GM23248 (cell line): ENCODE measurements around the gene STRIP2. TPM values are rescaled to one million over a fixed set of nuclear protein-coding genes. Genes with fewer than 3 reads are reported as not detected.
A peak's percentile ranks its signal among the peaks of the same experiment; 100 is the strongest.
"Not testable (repeated sequence)": the region's sequence is repeated elsewhere in the genome, so short reads cannot be mapped to it uniquely, and the experiment has no call there.

Experiments used
- DNase-seq: peaks from one replicate; pipeline ENCODE4 v3.0.0-alpha.2; 2015
- H2AFZ ChIP-seq: fragments of 200-600 bp; sonication (generic); 2 replicates; pipeline ENCODE4 v1.6.1; 2016; ENCODE audit warnings: antibody characterized with exemption
- H3F3A ChIP-seq: fragments of 200-600 bp; sonication (generic); 2 replicates; pipeline ENCODE4 v1.6.1; 2016; ENCODE audit warnings: mild to moderate bottlenecking, antibody characterized with exemption, mixed run types; ENCODE audit not compliant: insufficient read depth
- H3K27ac ChIP-seq: fragments of 200-600 bp; sonication (generic); 2 replicates; pipeline ENCODE4 v1.5.1; 2016; ENCODE audit warnings: mild to moderate bottlenecking
- H3K27me3 ChIP-seq: fragments of 200-600 bp; sonication (generic); replicated peaks from 2 replicates; pipeline ENCODE4 v1.6.1; 2016; ENCODE audit warnings: mild to moderate bottlenecking; ENCODE audit not compliant: insufficient read depth
- H3K36me3 ChIP-seq: fragments of 200-600 bp; sonication (generic); 2 replicates; pipeline ENCODE4 v1.6.1; 2016; ENCODE audit warnings: low read depth, mild to moderate bottlenecking
- H3K4me1 ChIP-seq: fragments of 200-600 bp; sonication (generic); 2 replicates; pipeline ENCODE4 v1.6.1; 2016; ENCODE audit warnings: mild to moderate bottlenecking; ENCODE audit not compliant: insufficient read depth
- H3K4me2 ChIP-seq: fragments of 200-600 bp; sonication (generic); one replicate; pipeline ENCODE4 v1.6.1; 2016; ENCODE audit warnings: mild to moderate bottlenecking; ENCODE audit not compliant: unreplicated experiment
- H3K4me3 ChIP-seq: fragments of 200-600 bp; sonication (generic); 2 replicates; pipeline ENCODE4 v1.5.1; 2016; ENCODE audit warnings: mild to moderate bottlenecking
- H3K79me2 ChIP-seq: fragments of 200-600 bp; sonication (generic); 2 replicates; pipeline ENCODE4 v1.6.1; 2016; ENCODE audit warnings: mild to moderate bottlenecking; ENCODE audit not compliant: insufficient read depth
- H3K9ac ChIP-seq: fragments of 200-600 bp; sonication (generic); 2 replicates; pipeline ENCODE4 v1.6.1; 2016; ENCODE audit warnings: mild to moderate bottlenecking
- H3K9me2 ChIP-seq: fragments of 200-600 bp; sonication (generic); 2 replicates; pipeline ENCODE4 v1.6.1; 2016; ENCODE audit warnings: mixed run types, mild to moderate bottlenecking, moderate library complexity; ENCODE audit not compliant: insufficient read depth
- H3K9me3 ChIP-seq: fragments of 200-600 bp; sonication (generic); one replicate; pipeline ENCODE4 v1.6.1; 2017; ENCODE audit warnings: low read depth
- H4K20me1 ChIP-seq: fragments of 200-600 bp; sonication (generic); 2 replicates; pipeline ENCODE4 v1.6.0; 2016; ENCODE audit not compliant: insufficient read depth
- EZH2 ChIP-seq: fragments of 200-600 bp; sonication (generic); IDR thresholded peaks from 2 replicates; pipeline ENCODE4 v1.6.1; 2018; ENCODE audit warnings: antibody characterized with exemption, mild to moderate bottlenecking; ENCODE audit not compliant: insufficient read depth, poor library complexity, severe bottlenecking
- EZH2phosphoT487 ChIP-seq: fragments of 200-600 bp; sonication (generic); IDR thresholded peaks from 2 replicates; pipeline ENCODE4 v1.6.1; 2018; ENCODE audit warnings: antibody characterized with exemption, moderate library complexity, mild to moderate bottlenecking, low read depth; ENCODE audit not compliant: insufficient read depth
- WGBS, 2 experiments: methylation state at CpG; one replicate each; pipeline ENCODE4 v1.1.6; 2015 to 2017; ENCODE audit warnings: low lambda C conversion rate in 2 of 2, low coverage in 1 of 2; ENCODE audit errors: missing lambda C conversion rate in 2 of 2; 5-methylcytosine and 5-hydroxymethylcytosine counted together
- in situ Hi-C: fragments of 300-500 bp; cut with MboI; formaldehyde crosslinking; loops from 2 replicates; pipeline ENCODE4 v1.15.0; 2020
- polyA plus RNA-seq: library from polyadenylated mRNA; unstranded; fragments of >200 nt; fragmentation: Nextera tagmentation; extraction: Ambion mirVana; gene quantifications from 2 replicates; pipeline ENCODE4 v1.2.1, GENCODE V29; 2016
- total RNA-seq: library from RNA; depleted of rRNA; stranded (reverse); fragments of >200 nt; shearing (Covaris generic); gene quantifications from 2 replicates; pipeline ENCODE4 v1.2.3, GENCODE V29; 2014

The STRIP2 gene
- total and polyA plus RNA-seq, 2 experiments from 2014 or later: 1.5 to 2.2 TPM

GRCh38 chr7:129438839-129439651 is 4.8 kb downstream of the STRIP2 start:
- Histone ChIP-seq H4K20me1 (no peaks in the 10 kb centered on the region), H2AFZ (no peak overlapping the region), H3K4me3 (no peak overlapping the region), H3K4me1 (peaks cover 13% of the 10 kb centered on the region), H3K4me2 (peak overlapping the region; percentile 41), H3K36me3 (no peaks in the 10 kb centered on the region), H3K27ac (peak overlapping the region; percentile 26; the same call in 1 of the 2 replicates), H3K79me2 (no peaks in the 10 kb centered on the region), H3K9me3 (no peaks in the 10 kb centered on the region), H3F3A (0 out of 2 replicates have a peak, but pooled peaks cover 6% of the 10 kb centered on the region), H3K9me2 (no peaks in the 10 kb centered on the region), H3K9ac (no peak overlapping the region), H3K27me3 (no peaks in the 10 kb centered on the region)
- no peak for TF ChIP-seq EZH2phosphoT487
- TF ChIP-seq EZH2: no peak
- peak; percentile 70 for DNase-seq
- in situ Hi-C loops: no loop called here
- WGBS, 2 experiments: 30 to 32% methylated on average over 5 of the region's 5 CpGs

- TF ChIP-seq EZH2 (no peak), EZH2phosphoT487 (no peak)
- H3K9me2 ChIP-seq: no peaks in the 10 kb centered on the region
- no peak for DNase-seq
- WGBS, 2 experiments: 86 to 88% methylated on average over 3 of the region's 3 CpGs
- H3K27me3 ChIP-seq: no peaks in the 10 kb centered on the region
- no peaks in the 10 kb centered on the region for H4K20me1 ChIP-seq
- no peak overlapping the region for H2AFZ ChIP-seq
- no peak overlapping the region for H3K9ac ChIP-seq
- H3K36me3 ChIP-seq: no peaks in the 10 kb centered on the region
- H3K79me2 ChIP-seq: no peaks in the 10 kb centered on the region
- in situ Hi-C loops: no loop called here
- no peak overlapping the region for H3K4me3 ChIP-seq
- H3K4me2 ChIP-seq: no peak overlapping the region
- no peaks in the 10 kb centered on the region for H3K9me3 ChIP-seq
- no peak overlapping the region for H3K27ac ChIP-seq
- H3K4me1 ChIP-seq: peaks cover 13% of the 10 kb centered on the region
- 0 out of 2 replicates have a peak, but pooled peaks cover 6% of the 10 kb centered on the region for H3F3A ChIP-seq
Observed at GRCh38 chr7:129439963-129440625, 5.9 kb downstream of the STRIP2 start.

GRCh38 chr7:129443612-129444011 is 9.4 kb downstream of the STRIP2 start:
- TF ChIP-seq EZH2: no peak
- TF ChIP-seq EZH2phosphoT487: no peak
- Histone ChIP-seq H3F3A (no peaks in the 10 kb centered on the region), H3K9ac (no peak overlapping the region), H3K79me2 (no peaks in the 10 kb centered on the region), H2AFZ (no peak overlapping the region), H3K9me2 (no peaks in the 10 kb centered on the region), H3K36me3 (no peaks in the 10 kb centered on the region), H3K27ac (no peak overlapping the region), H3K4me2 (no peak overlapping the region), H4K20me1 (no peaks in the 10 kb centered on the region), H3K27me3 (no peaks in the 10 kb centered on the region), H3K9me3 (no peaks in the 10 kb centered on the region), H3K4me3 (no peak overlapping the region), H3K4me1 (peaks cover 9% of the 10 kb centered on the region)
- in situ Hi-C loops: no loop called here
- WGBS, 2 experiments: 73 to 82% methylated on average over 2 of the region's 2 CpGs
- DNase-seq: no peak

- H3K4me1 ChIP-seq, H3K9ac ChIP-seq, H3K79me2 ChIP-seq, H3K27me3 ChIP-seq, H3K4me3 ChIP-seq, H4K20me1 ChIP-seq, H3K36me3 ChIP-seq, H3K9me3 ChIP-seq, DNase-seq, in situ Hi-C loops, H3K27ac ChIP-seq, H3F3A ChIP-seq, H3K4me2 ChIP-seq, H2AFZ ChIP-seq, H3K9me2 ChIP-seq: not testable (repeated sequence)
- 95 to 97% methylated on average over 5 of the region's 5 CpGs for WGBS, 2 experiments
Observed at GRCh38 chr7:129444776-129445175, 10.5 kb downstream of the STRIP2 start.

- H3K36me3 ChIP-seq, H3K79me2 ChIP-seq, H3F3A ChIP-seq, H4K20me1 ChIP-seq, H3K27me3 ChIP-seq, in situ Hi-C loops, H3K4me1 ChIP-seq, H3K9me3 ChIP-seq, H3K9me2 ChIP-seq, H3K4me3 ChIP-seq, H3K4me2 ChIP-seq, H2AFZ ChIP-seq, H3K27ac ChIP-seq, H3K9ac ChIP-seq: not testable (repeated sequence)
- WGBS, 2 experiments: 28 to 32% methylated on average over 2 of the region's 2 CpGs
- peak; percentile 40 for DNase-seq
Observed at GRCh38 chr7:129446925-129447324, 12.7 kb downstream of the STRIP2 start.

GRCh38 chr7:129447445-129447844 is 13.2 kb downstream of the STRIP2 start:
- H3K4me3 ChIP-seq, H3K9me2 ChIP-seq, H3K4me2 ChIP-seq, H3K36me3 ChIP-seq, H3K79me2 ChIP-seq, DNase-seq, H3K4me1 ChIP-seq, in situ Hi-C loops, H3K9me3 ChIP-seq, H3F3A ChIP-seq, H3K27ac ChIP-seq, H2AFZ ChIP-seq, H3K9ac ChIP-seq, H3K27me3 ChIP-seq, H4K20me1 ChIP-seq: not testable (repeated sequence)
- 94 to 98% methylated on average over 6 of the region's 6 CpGs for WGBS, 2 experiments

GRCh38 chr7:129448608-129449007 is 14.4 kb downstream of the STRIP2 start:
- H3K9me2 ChIP-seq, in situ Hi-C loops, H4K20me1 ChIP-seq, H3K9me3 ChIP-seq, H3K36me3 ChIP-seq, H3K4me3 ChIP-seq, H3K27me3 ChIP-seq, H3K27ac ChIP-seq, H3F3A ChIP-seq, H3K4me1 ChIP-seq, H3K79me2 ChIP-seq, H3K4me2 ChIP-seq, DNase-seq, H2AFZ ChIP-seq, H3K9ac ChIP-seq: not testable (repeated sequence)
- WGBS, 2 experiments: 88 to 93% methylated on average over 2 of the region's 2 CpGs
